ENCODE measurements around the gene SPATS2.

Gene SPATS2

GRCh38 chr12:49543221-49543913 lies 176.1 kb downstream of the SPATS2 start:
- DNase-seq: peak; percentile 25

GRCh38 chr12:49543914-49544815 lies 176.9 kb downstream of the SPATS2 start:
- no peak for DNase-seq

GRCh38 chr12:49545815-49546214 lies 178.6 kb downstream of the SPATS2 start:
- no peak for DNase-seq

GRCh38 chr12:49546481-49546880 lies 179.2 kb downstream of the SPATS2 start:
- no peak for DNase-seq

GRCh38 chr12:49547090-49547690 lies 179.9 kb downstream of the SPATS2 start:
- no peak for DNase-seq

GRCh38 chr12:49548481-49548821 lies 181.2 kb downstream of the SPATS2 start:
- no peak for DNase-seq

GRCh38 chr12:49548822-49549648 lies 181.8 kb downstream of the SPATS2 start:
- DNase-seq: no peak

GRCh38 chr12:49549735-49550692 lies 182.8 kb downstream of the SPATS2 start:
- DNase-seq: no peak

GRCh38 chr12:49550693-49551252 lies 183.5 kb downstream of the SPATS2 start:
- DNase-seq: no peak

GRCh38 chr12:49552014-49552413 lies 184.8 kb downstream of the SPATS2 start:
- DNase-seq: peak; percentile 21

GRCh38 chr12:49552425-49552824 lies 185.2 kb downstream of the SPATS2 start:
- no peak for DNase-seq

GRCh38 chr12:49552899-49553298 lies 185.6 kb downstream of the SPATS2 start:
- no peak for DNase-seq

- DNase-seq: peak; percentile 90
Measured at GRCh38 chr12:49553512-49554088, 186.3 kb downstream of the SPATS2 start.

GRCh38 chr12:49554266-49554665 lies 187.0 kb downstream of the SPATS2 start:
- no peak for DNase-seq

GRCh38 chr12:49555631-49556390 lies 188.5 kb downstream of the SPATS2 start:
- no peak for DNase-seq

- no peak for DNase-seq
Measured at GRCh38 chr12:49556391-49557186, 189.3 kb downstream of the SPATS2 start.

- DNase-seq: no peak
Measured at GRCh38 chr12:49557187-49557916, 190.1 kb downstream of the SPATS2 start.

- DNase-seq: no peak
Measured at GRCh38 chr12:49557917-49558215, 190.6 kb downstream of the SPATS2 start.

GRCh38 chr12:49558526-49558925 lies 191.3 kb downstream of the SPATS2 start:
- no peak for DNase-seq

Measured in NCI-H82 (cell line).